GM12878 (cell line): Measurements from ENCODE around the gene CDC14B. TPM values are rescaled to one million over a fixed set of nuclear protein-coding genes. Genes with fewer than 3 reads are reported as not detected.
"Not testable (repeated sequence)": the region's sequence is repeated elsewhere in the genome, so short reads cannot be mapped to it uniquely, and the experiment has no call there.

Experiments used
- ATAC-seq: fragments of 200-7000 bp; cut with Tn5 transposase; 3 replicates; pipeline ENCODE4 v1.9.1; 2020; ENCODE audit warnings: mild to moderate bottlenecking, moderate library complexity
- BruUV-seq: library from RNA; stranded (reverse); fragments of 400-500 nt; replicated peaks from 2 replicates; lab custom pipeline; 2021; lab: Mats Ljungman, UMichigan
- CTCF ChIA-PET: fragments of 300-600 bp; sonication (Branson Sonifier 250); formaldehyde crosslinking; extraction: SDS; loops from one replicate; lab custom pipeline; 2021; ENCODE audit warnings: inconsistent platforms; lab: Yijun Ruan, JAX
- POLR2A ChIA-PET: fragments of 350-600 bp; formaldehyde crosslinking; extraction: SDS; loops from one replicate; lab custom pipeline; 2021; ENCODE audit warnings: inconsistent platforms; lab: Charles Lee
- RAD21 ChIA-PET: fragments of 300-600 bp; sonication (Branson Sonifier 250); formaldehyde crosslinking; loops from one replicate; lab custom pipeline; 2023; ENCODE audit warnings: antibody characterized with exemption; ENCODE audit not compliant: unreplicated experiment; lab: Charles Lee
- SMC1A ChIA-PET: fragments of 300-600 bp; sonication (Branson Sonifier 250); formaldehyde crosslinking; loops from one replicate; lab custom pipeline; 2023; ENCODE audit not compliant: unreplicated experiment, uncharacterized antibody; lab: Charles Lee
- DNase-seq: peaks from one replicate; pipeline ENCODE4 v3.0.0-alpha.2; 2011; ENCODE audit warnings: low read depth, low spot score
- FAIRE-seq: peaks from 3 replicates; lab custom pipeline; 2011; peaks lifted over from hg19 to GRCh38; lab: Jason Lieb, UNC
- H2AFZ ChIP-seq: 2 replicates; pipeline ENCODE4 v1.6.0; 2011; ENCODE audit warnings: low read depth, low read length, control low read depth; ENCODE audit not compliant: control insufficient read depth
- H3K27ac ChIP-seq: 2 replicates; pipeline ENCODE4 v1.5.1; 2011; ENCODE audit warnings: control low read depth; ENCODE audit not compliant: control insufficient read depth, insufficient read depth
- H3K27me3 ChIP-seq, 2 experiments: replicated peaks in 1 of 2; 2 replicates each; pipeline versions ENCODE4 v1.6.0 to v1.6.1; 2011; ENCODE audit warnings: low read length in 1 of 2; ENCODE audit not compliant: control insufficient read depth in 2 of 2, insufficient read depth in 2 of 2
- H3K36me3 ChIP-seq, 2 experiments: 2 replicates each; pipeline ENCODE4 v1.5.1; 2011; ENCODE audit warnings: low read length in 1 of 2; ENCODE audit not compliant: control insufficient read depth in 2 of 2, insufficient read depth in 2 of 2
- H3K4me1 ChIP-seq: 2 replicates; pipeline ENCODE4 v1.6.1; 2011; ENCODE audit warnings: mild to moderate bottlenecking, low read length, moderate library complexity, mixed read lengths; ENCODE audit not compliant: control insufficient read depth, insufficient read depth
- H3K4me2 ChIP-seq: 2 replicates; pipeline ENCODE4 v1.6.0; 2011; ENCODE audit warnings: control low read depth; ENCODE audit not compliant: control insufficient read depth, insufficient read depth
- H3K4me3 ChIP-seq: fragments of 200-600 bp; sonication (generic); 2 replicates; pipeline ENCODE4 v1.5.1; 2016
- H3K79me2 ChIP-seq: 2 replicates; pipeline ENCODE4 v1.6.0; 2011; ENCODE audit warnings: low read length; ENCODE audit not compliant: control insufficient read depth, insufficient read depth
- H3K9ac ChIP-seq: 2 replicates; pipeline ENCODE4 v1.8.0; 2011; ENCODE audit warnings: low read length, control low read depth, mixed read lengths; ENCODE audit not compliant: control insufficient read depth, insufficient read depth
- H3K9me3 ChIP-seq: replicated peaks from 3 replicates; pipeline ENCODE4 v1.5.1; 2011; ENCODE audit warnings: mild to moderate bottlenecking, low read length; ENCODE audit not compliant: control insufficient read depth, insufficient read depth
- H4K20me1 ChIP-seq: 2 replicates; pipeline ENCODE4 v1.6.0; 2011; ENCODE audit not compliant: control insufficient read depth, insufficient read depth
- CHD2 ChIP-seq: IDR thresholded peaks from 2 replicates; pipeline ENCODE4 v1.6.1; 2011; ENCODE audit warnings: low read depth, low read length, improper control_type of control experiment, borderline replicate concordance
- CREM ChIP-seq: IDR thresholded peaks from 2 replicates; pipeline ENCODE4 v1.6.1; 2014; ENCODE audit warnings: antibody characterized with exemption, low read depth
- NR2C1 ChIP-seq: fragments of 450-650 bp; IDR thresholded peaks from 2 replicates; pipeline ENCODE4 v1.6.1; 2017; ENCODE audit warnings: antibody characterized with exemption, mild to moderate bottlenecking, moderate library complexity
- PAX5 ChIP-seq: IDR thresholded peaks from 2 replicates; pipeline ENCODE4 v1.6.1; 2011; ENCODE audit warnings: low read depth, low read length, borderline replicate concordance
- RBBP5 ChIP-seq: fragments of 200-600 bp; sonication (generic); conservative IDR thresholded peaks from 2 replicates; pipeline ENCODE4 v1.6.1; 2016
- SRF ChIP-seq, 2 experiments: IDR thresholded peaks; 2 replicates each; pipeline ENCODE4 v1.6.1; 2011; ENCODE audit warnings: low read depth in 2 of 2, low read length in 2 of 2, mild to moderate bottlenecking in 1 of 2, moderate library complexity in 1 of 2
- STAT3 ChIP-seq: IDR thresholded peaks from 2 replicates; pipeline ENCODE4 v1.6.1; 2011; ENCODE audit warnings: low read depth, low read length, improper control_type of control experiment
- ZNF217 ChIP-seq: fragments of 450-650 bp; IDR thresholded peaks from 2 replicates; pipeline ENCODE4 v1.6.1; 2017; ENCODE audit warnings: antibody characterized with exemption, mild to moderate bottlenecking
- WGBS: methylation state at CpG from one replicate; pipeline ENCODE4 v1.1.6; 2016; ENCODE audit warnings: low lambda C conversion rate; ENCODE audit not compliant: insufficient replicate concordance, insufficient coverage; ENCODE audit errors: missing lambda C conversion rate; 5-methylcytosine and 5-hydroxymethylcytosine counted together
- in situ Hi-C: fragments of 300-500 bp; cut with MboI; formaldehyde crosslinking; loops from 9 replicates; pipeline ENCODE4 v1.14.3; 2018; ENCODE audit warnings: mixed read lengths
- intact Hi-C: fragments of 100-400 bp; cut with micrococcal nuclease; formaldehyde crosslinking; loops from one replicate; pipeline ENCODE4 v1.14.2; 2022; ENCODE audit not compliant: unreplicated experiment
- polyA plus RNA-seq, 11 experiments: library from polyadenylated mRNA; depleted of rRNA in 4 of 11; unstranded in 6 of 11; stranded (reverse) in 5 of 11; fragments of >200 nt; fragmentation: Nextera tagmentation in 4 of 11; fragmentation: Illumina TruSeq in 1 of 11; extraction: Ambion mirVana in 4 of 11; extraction: Trizol in 1 of 11; gene quantifications; 1 replicate in 1 of 11; 2 replicates in 10 of 11; pipeline versions ENCODE4 v1.2.1 to v1.2.3, GENCODE V29; 2011 to 2016; ENCODE audit warnings: inconsistent platforms in 2 of 11, missing spikeins in 2 of 11, low read depth in 1 of 11
- total RNA-seq, 4 experiments: library from RNA; depleted of rRNA in 3 of 4; stranded (reverse); fragments of >200 nt in 3 of 4; fragmentation: Illumina TruSeq in 1 of 4; extraction: Trizol in 1 of 4; gene quantifications; 2 replicates each; pipeline versions ENCODE4 v1.2.1 to v1.2.3, GENCODE V29; 2013 to 2021
- TF ChIP-seq, protein P1 (sequence below): IDR thresholded peaks from 2 replicates; pipeline ENCODE4 v1.6.1; 2012; ENCODE audit warnings: low read depth, low read length, improper control_type of control experiment
- TF ChIP-seq, protein P2 (sequence below): IDR thresholded peaks from 2 replicates; pipeline ENCODE4 v1.6.1; 2011; ENCODE audit warnings: mild to moderate bottlenecking, low read depth, low read length, moderate library complexity; ENCODE audit not compliant: insufficient replicate concordance

Gene CDC14B
- total and polyA plus RNA-seq, 10 of the 15 experiments (the other 5 are each of a cell fraction or from before 2014, with no cell fraction given), result 3.7 to 11.7 (median 6.2) TPM

DNA sequence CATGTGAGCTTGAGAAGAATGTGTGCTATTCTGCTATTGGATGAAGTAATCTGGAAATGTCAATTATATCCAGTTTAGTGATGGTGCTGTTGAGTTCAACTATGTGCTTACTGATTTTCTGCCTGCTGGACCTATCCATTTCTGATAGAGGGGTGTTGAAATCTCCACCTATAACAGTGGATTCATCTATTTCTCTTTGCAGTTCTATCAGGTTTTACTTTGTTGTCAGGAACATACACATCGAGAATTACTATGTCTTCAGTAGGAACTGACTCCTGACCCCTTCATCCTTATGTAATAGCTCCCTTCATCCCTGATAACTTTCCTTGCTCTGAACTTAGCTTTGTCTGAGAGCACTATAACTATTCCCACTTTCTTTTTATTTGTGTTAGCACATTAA is 16.7 kb upstream of the CDC14B start:
- BruUV-seq, result no TSS peak
- no peaks in the 10 kb centered on the region for H4K20me1 ChIP-seq
- intact Hi-C loops, result no loop called here
- in situ Hi-C loops, result no loop called here
- TF ChIP-seq, protein P1, sequence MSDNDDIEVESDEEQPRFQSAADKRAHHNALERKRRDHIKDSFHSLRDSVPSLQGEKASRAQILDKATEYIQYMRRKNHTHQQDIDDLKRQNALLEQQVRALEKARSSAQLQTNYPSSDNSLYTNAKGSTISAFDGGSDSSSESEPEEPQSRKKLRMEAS, result no peak
- TF ChIP-seq RBBP5, result no peak
- TF ChIP-seq, protein P2, sequence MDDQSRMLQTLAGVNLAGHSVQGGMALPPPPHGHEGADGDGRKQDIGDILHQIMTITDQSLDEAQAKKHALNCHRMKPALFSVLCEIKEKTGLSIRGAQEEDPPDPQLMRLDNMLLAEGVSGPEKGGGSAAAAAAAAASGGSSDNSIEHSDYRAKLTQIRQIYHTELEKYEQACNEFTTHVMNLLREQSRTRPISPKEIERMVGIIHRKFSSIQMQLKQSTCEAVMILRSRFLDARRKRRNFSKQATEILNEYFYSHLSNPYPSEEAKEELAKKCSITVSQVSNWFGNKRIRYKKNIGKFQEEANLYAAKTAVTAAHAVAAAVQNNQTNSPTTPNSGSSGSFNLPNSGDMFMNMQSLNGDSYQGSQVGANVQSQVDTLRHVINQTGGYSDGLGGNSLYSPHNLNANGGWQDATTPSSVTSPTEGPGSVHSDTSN, result no peak
- TF ChIP-seq STAT3, result no peak
- no peak for TF ChIP-seq CHD2
- TF ChIP-seq CREM, result no peak
- no peak for TF ChIP-seq PAX5
- TF ChIP-seq ZNF217, result no peak
- no peak for TF ChIP-seq SRF (IDR thresholded peaks at IDR 0.05; ENCODE audit: low read depth in 2 of 2, low read length in 2 of 2)
- no peak for TF ChIP-seq NR2C1
- RAD21 ChIA-PET, result no interaction called here
- POLR2A ChIA-PET, result interaction anchor here (1.6 kb wide), 1 partner anchor 14 kb away, joined by 4 read pairs; no protein-coding TSS in a partner anchor
- H3K9ac ChIP-seq, result no peak overlapping the region
- H3K36me3 ChIP-seq, result no peaks in the 10 kb centered on the region
- DNase-seq, result no peak
- CTCF ChIA-PET, result interaction anchor here (0.6 kb wide), 1 partner anchor 306 kb away, joined by 5 read pairs; no protein-coding TSS in a partner anchor
- ATAC-seq, result no peak
- no peaks in the 10 kb centered on the region for H3K4me1 ChIP-seq
- FAIRE-seq, result no peak
- no peak overlapping the region for H2AFZ ChIP-seq
- no peak overlapping the region for H3K4me2 ChIP-seq
- no peaks in the 10 kb centered on the region for H3K9me3 ChIP-seq
- 63% methylated on average over 1 of the region's 1 CpG for WGBS
- no peak overlapping the region for H3K4me3 ChIP-seq
- SMC1A ChIA-PET, result interaction anchor here (1.3 kb wide), 1 partner anchor 13 kb away, joined by 4 read pairs; no protein-coding TSS in a partner anchor
- no peaks in the 10 kb centered on the region for H3K27me3 ChIP-seq
- H3K27ac ChIP-seq, result no peak overlapping the region
- no peaks in the 10 kb centered on the region for H3K79me2 ChIP-seq

DNA sequence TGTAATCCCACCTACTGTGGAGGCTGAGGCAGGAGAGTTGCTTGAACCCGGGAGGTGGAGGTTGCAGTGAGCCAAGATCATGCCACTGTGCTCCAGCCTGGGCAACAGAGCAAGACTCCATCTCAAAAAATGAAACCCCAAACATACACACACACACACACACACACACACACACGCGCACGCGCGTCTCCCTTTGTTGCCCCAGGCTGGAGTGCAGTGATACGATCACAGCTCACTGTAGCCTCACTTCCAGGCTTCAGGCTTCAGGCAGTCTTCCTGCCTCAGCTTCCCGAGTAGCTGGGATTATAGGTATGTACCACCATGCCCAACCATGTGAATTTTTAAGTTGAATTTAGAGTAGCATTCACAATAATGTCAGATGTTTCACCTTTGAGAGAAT is 13.9 kb upstream of the CDC14B start:
- POLR2A ChIA-PET, H3K4me2 ChIP-seq, ATAC-seq, intact Hi-C loops, DNase-seq, SMC1A ChIA-PET, H3K9ac ChIP-seq, H2AFZ ChIP-seq, H4K20me1 ChIP-seq, H3K27me3 ChIP-seq, FAIRE-seq, H3K79me2 ChIP-seq, in situ Hi-C loops, H3K4me1 ChIP-seq, BruUV-seq, RAD21 ChIA-PET, H3K9me3 ChIP-seq, H3K27ac ChIP-seq, H3K4me3 ChIP-seq, CTCF ChIA-PET, H3K36me3 ChIP-seq: not testable (repeated sequence)
- 69% methylated on average over 8 of the region's 8 CpGs for WGBS
